Panc1 (cell line): ENCODE data around the gene MGAT4A. TPM values are rescaled to one million over a fixed set of nuclear protein-coding genes. Genes with fewer than 3 reads are reported as not detected.
A peak's percentile ranks its signal among the peaks of the same experiment; 100 is the strongest.

ENCODE experiments used
- ATAC-seq: fragments of 200-7000 bp; cut with Tn5 transposase; 2 replicates; pipeline ENCODE4 v1.9.1; 2020; ENCODE audit warnings: mild to moderate bottlenecking, moderate library complexity
- BruUV-seq: library from RNA; stranded (reverse); fragments of 400-500 nt; replicated peaks from 2 replicates; lab custom pipeline; 2021; lab: Mats Ljungman, UMichigan
- CTCF ChIA-PET: fragments of 300-600 bp; sonication (Branson Sonifier 250); formaldehyde crosslinking; loops from one replicate; lab custom pipeline; 2022; ENCODE audit warnings: antibody characterized with exemption; lab: Charles Lee
- POLR2A ChIA-PET: fragments of 300-600 bp; sonication (Branson Sonifier 250); formaldehyde crosslinking; loops from one replicate; lab custom pipeline; 2022; ENCODE audit warnings: antibody characterized with exemption; lab: Charles Lee
- DNase-seq: peaks from one replicate; pipeline ENCODE4 v3.0.0-alpha.2; 2010; ENCODE audit warnings: low read depth, low spot score
- H3K27ac ChIP-seq: 2 replicates; pipeline ENCODE4 v1.5.1; 2011; ENCODE audit warnings: mild to moderate bottlenecking, low read length, inconsistent platforms
- H3K27me3 ChIP-seq: fragments of 200-500 bp; sonication (Bioruptor generic); 2 replicates; pipeline ENCODE4 v1.6.0; 2014; ENCODE audit warnings: low read length, inconsistent platforms; ENCODE audit not compliant: control insufficient read depth, insufficient read depth
- H3K36me3 ChIP-seq: fragments of 200-500 bp; sonication (Bioruptor generic); 2 replicates; pipeline ENCODE4 v1.5.1; 2014; ENCODE audit warnings: inconsistent platforms, mild to moderate bottlenecking, low read length, moderate library complexity; ENCODE audit not compliant: control insufficient read depth, insufficient read depth
- H3K4me1 ChIP-seq: 2 replicates; pipeline ENCODE4 v1.5.1; 2011; ENCODE audit warnings: inconsistent platforms, mild to moderate bottlenecking, low read length, moderate library complexity; ENCODE audit not compliant: control insufficient read depth, insufficient read depth
- H3K4me3 ChIP-seq, 2 experiments: 2 replicates each; pipeline ENCODE4 v1.5.1; 2011 to 2012; ENCODE audit warnings: low read depth in 2 of 2, low read length in 2 of 2, mild to moderate bottlenecking in 2 of 2, inconsistent platforms in 1 of 2, moderate library complexity in 1 of 2
- H3K9me3 ChIP-seq: fragments of 200-500 bp; sonication (Bioruptor generic); 2 replicates; pipeline ENCODE4 v1.5.1; 2014; ENCODE audit warnings: low read depth, mild to moderate bottlenecking, inconsistent platforms, low read length, moderate library complexity; ENCODE audit not compliant: control insufficient read depth, insufficient read depth
- CTCF ChIP-seq: fragments of 450-650 bp; IDR thresholded peaks from 2 replicates; pipeline ENCODE4 v1.5.1; 2017; ENCODE audit warnings: mild to moderate bottlenecking
- POLR2AphosphoS5 ChIP-seq: IDR thresholded peaks from 2 replicates; pipeline ENCODE4 v1.6.1; 2012; ENCODE audit warnings: mild to moderate bottlenecking, low read depth, low read length, moderate library complexity
- REST ChIP-seq, 2 experiments: IDR thresholded peaks; 2 replicates each; pipeline ENCODE4 v1.6.1; 2011 to 2012; ENCODE audit warnings: low read depth in 2 of 2, control low read depth in 1 of 2, low read length in 1 of 2, mild to moderate bottlenecking in 1 of 2, moderate library complexity in 1 of 2; ENCODE audit not compliant: insufficient read depth in 1 of 2
- SIN3A ChIP-seq: IDR thresholded peaks from 2 replicates; pipeline ENCODE4 v1.6.1; 2012; ENCODE audit warnings: low read depth, mild to moderate bottlenecking, low read length, moderate library complexity, borderline replicate concordance; ENCODE audit not compliant: insufficient read depth
- TCF7L2 ChIP-seq: IDR thresholded peaks from 2 replicates; pipeline ENCODE4 v1.6.1; 2011; ENCODE audit warnings: mild to moderate bottlenecking, low read depth, low read length, inconsistent platforms
- in situ Hi-C: cut with HindIII; loops from 2 replicates; pipeline ENCODE4 v1.10.0; 2016; ENCODE audit warnings: low sequenced_read_pairs, low pct_unique_long_range_greater_than_20kb
- intact Hi-C: fragments of 100-400 bp; cut with micrococcal nuclease; formaldehyde crosslinking; loops from one replicate; pipeline ENCODE4 v1.10.0; 2022; ENCODE audit not compliant: unreplicated experiment
- total RNA-seq: library from RNA; stranded (reverse); gene quantifications from one replicate; pipeline ENCODE4 v1.2.1, GENCODE V29; 2021; ENCODE audit not compliant: unreplicated experiment

Gene MGAT4A
- total RNA-seq, 1 experiment from 2014 or later = 4.4 TPM

- peak; percentile 66; the same call in 1 of the 2 replicates for ATAC-seq
- DNase-seq = no peak
- in situ Hi-C loops (no loop called here), intact Hi-C loops (no loop called here)
- no TSS peak for BruUV-seq
- H3K27ac ChIP-seq = no peak overlapping the region
- TF ChIP-seq SIN3A = no peak
- TF ChIP-seq TCF7L2 = no peak
- TF ChIP-seq REST (IDR thresholded peaks at IDR 0.05; ENCODE audit: insufficient read depth in 1 of 2, low read depth in 2 of 2, low read length in 1 of 2) = no peak
- no peak; the same call in 1 of the 2 replicates for TF ChIP-seq CTCF
- TF ChIP-seq POLR2AphosphoS5 = no peak
- H3K4me1 ChIP-seq = peaks cover 2% of the 10 kb centered on the region
- CTCF ChIA-PET = no interaction called here
- H3K4me3 ChIP-seq = no peak overlapping the region
- peaks cover 27% of the 10 kb centered on the region for H3K36me3 ChIP-seq
- H3K9me3 ChIP-seq = no peaks in the 10 kb centered on the region
- POLR2A ChIA-PET = no interaction called here
- no peaks in the 10 kb centered on the region for H3K27me3 ChIP-seq
Measured at GRCh38 chr2:98615481-98615880, 115.5 kb downstream of the MGAT4A start.

- Histone ChIP-seq H3K9me3 (no peaks in the 10 kb centered on the region), H3K4me3 (no peak overlapping the region), H3K36me3 (peaks cover 27% of the 10 kb centered on the region), H3K4me1 (peaks cover 13% of the 10 kb centered on the region), H3K27ac (no peak overlapping the region), H3K27me3 (no peaks in the 10 kb centered on the region)
- no peak for ATAC-seq
- in situ Hi-C loops = no loop called here
- no TSS peak for BruUV-seq
- CTCF ChIA-PET = interaction anchor here (0.7 kb wide), 1 partner anchor 15 kb away, joined by 4 read pairs; no protein-coding TSS in a partner anchor
- no peak for DNase-seq
- intact Hi-C loops = no loop called here
- no peak for TF ChIP-seq REST (IDR thresholded peaks at IDR 0.05; ENCODE audit: insufficient read depth in 1 of 2, low read depth in 2 of 2, low read length in 1 of 2)
- TF ChIP-seq SIN3A = no peak
- no peak for TF ChIP-seq CTCF
- no peak for TF ChIP-seq POLR2AphosphoS5
- no peak for TF ChIP-seq TCF7L2
- POLR2A ChIA-PET = no interaction called here
Measured at GRCh38 chr2:98614024-98614739, 116.8 kb downstream of the MGAT4A start.
